OCI-LY3 (cell line): Measurements from ENCODE around the gene TMEM54.

ENCODE experiments used
- H2AFZ ChIP-seq: fragments of 200-600, 300-600 bp; shearing (Covaris generic); 2 replicates; pipeline ENCODE4 v1.6.0; 2014; ENCODE audit warnings: antibody characterized with exemption, low read depth, low read length
- H3K27ac ChIP-seq: fragments of 200-600, 300-600 bp; sonication (generic); 2 replicates; pipeline ENCODE4 v1.5.1; 2014; ENCODE audit warnings: mild to moderate bottlenecking, low read length, moderate library complexity, mixed read lengths
- H3K27me3 ChIP-seq: fragments of 200-600, 300-600 bp; sonication (generic); 2 replicates; pipeline ENCODE4 v1.6.1; 2014; ENCODE audit warnings: low read depth, low read length, mixed read lengths
- H3K36me3 ChIP-seq: fragments of 200-600, 300-600 bp; sonication (generic); replicated peaks from 2 replicates; pipeline ENCODE3; 2014; ENCODE audit warnings: low read depth, low read length, mixed read lengths
- H3K4me1 ChIP-seq: fragments of 300-600, 200-600 bp; sonication (generic); 2 replicates; pipeline ENCODE4 v1.6.1; 2014; ENCODE audit warnings: low read length, mixed read lengths
- H3K4me2 ChIP-seq: fragments of 200-600, 300-600 bp; sonication (generic); 2 replicates; pipeline ENCODE4 v1.6.1; 2014; ENCODE audit warnings: low read length, mixed read lengths
- H3K4me3 ChIP-seq: fragments of 300-600, 200-600 bp; sonication (generic); 2 replicates; pipeline ENCODE4 v1.5.1; 2014; ENCODE audit warnings: antibody characterized with exemption, mild to moderate bottlenecking, low read length, moderate library complexity
- H3K79me2 ChIP-seq: fragments of 300-600, 200-600 bp; shearing (Covaris generic); 2 replicates; pipeline ENCODE4 v1.6.1; 2014; ENCODE audit warnings: mild to moderate bottlenecking, low read length, mixed read lengths
- H3K9ac ChIP-seq: fragments of 300-600, 200-600 bp; shearing (Covaris generic); 2 replicates; pipeline ENCODE4 v1.6.0; 2014; ENCODE audit warnings: mild to moderate bottlenecking, low read length, moderate library complexity
- H3K9me3 ChIP-seq: fragments of 200-600, 300-600 bp; shearing (Covaris generic); 2 replicates; pipeline ENCODE4 v1.6.1; 2014; ENCODE audit warnings: low read length, mixed read lengths; ENCODE audit not compliant: insufficient read depth
- H4K20me1 ChIP-seq: fragments of 200-600, 300-600 bp; sonication (generic); 2 replicates; pipeline ENCODE4 v1.6.1; 2016; ENCODE audit warnings: low read length, mixed read lengths; ENCODE audit not compliant: insufficient read depth
- EZH2phosphoT487 ChIP-seq: fragments of 200-600 bp; shearing (Covaris generic); IDR thresholded peaks from 2 replicates; pipeline ENCODE4 v1.6.1; 2018; ENCODE audit warnings: antibody characterized with exemption, mixed run types, low read depth
- TF ChIP-seq, protein P1 (sequence below): fragments of 200-600, 300-600 bp; sonication (generic); IDR thresholded peaks from 2 replicates; pipeline ENCODE4 v1.5.1; 2014; ENCODE audit warnings: antibody characterized with exemption, low read length, low read depth

The TMEM54 gene

DNA sequence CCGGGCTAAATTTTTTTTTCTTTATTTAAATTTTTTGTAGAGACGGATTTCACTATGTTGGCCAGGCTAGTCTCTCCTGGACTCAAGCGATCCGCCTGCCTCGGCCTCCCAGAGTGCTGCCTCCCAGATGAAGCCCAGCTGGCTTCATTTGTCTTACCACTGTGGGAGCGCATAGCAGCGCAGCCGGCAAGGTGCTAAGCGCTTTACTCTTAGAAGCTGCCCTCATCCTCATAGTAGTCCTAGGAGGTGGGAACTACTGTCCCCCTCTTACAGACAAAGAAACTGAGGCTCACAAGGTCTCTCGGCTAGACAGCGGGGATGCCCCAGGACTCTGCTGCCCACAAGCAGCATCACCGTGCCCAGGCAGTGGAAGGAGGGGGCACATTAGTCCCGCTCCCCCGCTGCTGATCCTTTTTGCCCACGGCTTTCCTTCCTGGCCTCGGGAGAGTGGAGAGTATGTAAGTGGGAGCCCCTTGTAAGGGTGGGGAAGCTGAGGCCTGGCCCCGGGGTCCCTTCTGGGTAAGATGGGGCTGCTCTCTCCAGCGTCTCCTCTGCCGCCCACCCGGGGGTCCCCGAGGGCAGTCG lies 726 bp downstream of the TMEM54 start:
- Histone ChIP-seq H3K27me3 (no peaks in the 10 kb centered on the region), H4K20me1 (no peaks in the 10 kb centered on the region), H3K4me3 (peak overlapping the region; percentile 94), H3K27ac (no peak overlapping the region), H3K4me1 (peaks cover 6% of the 10 kb centered on the region), H3K9ac (peak overlapping the region; percentile 81), H3K79me2 (no peaks in the 10 kb centered on the region), H3K9me3 (no peaks in the 10 kb centered on the region), H3K36me3 (no peaks in the 10 kb centered on the region), H3K4me2 (peak overlapping the region; percentile 96), H2AFZ (peak overlapping the region; percentile 60)
- no peak for TF ChIP-seq EZH2phosphoT487
- TF ChIP-seq, protein P1, sequence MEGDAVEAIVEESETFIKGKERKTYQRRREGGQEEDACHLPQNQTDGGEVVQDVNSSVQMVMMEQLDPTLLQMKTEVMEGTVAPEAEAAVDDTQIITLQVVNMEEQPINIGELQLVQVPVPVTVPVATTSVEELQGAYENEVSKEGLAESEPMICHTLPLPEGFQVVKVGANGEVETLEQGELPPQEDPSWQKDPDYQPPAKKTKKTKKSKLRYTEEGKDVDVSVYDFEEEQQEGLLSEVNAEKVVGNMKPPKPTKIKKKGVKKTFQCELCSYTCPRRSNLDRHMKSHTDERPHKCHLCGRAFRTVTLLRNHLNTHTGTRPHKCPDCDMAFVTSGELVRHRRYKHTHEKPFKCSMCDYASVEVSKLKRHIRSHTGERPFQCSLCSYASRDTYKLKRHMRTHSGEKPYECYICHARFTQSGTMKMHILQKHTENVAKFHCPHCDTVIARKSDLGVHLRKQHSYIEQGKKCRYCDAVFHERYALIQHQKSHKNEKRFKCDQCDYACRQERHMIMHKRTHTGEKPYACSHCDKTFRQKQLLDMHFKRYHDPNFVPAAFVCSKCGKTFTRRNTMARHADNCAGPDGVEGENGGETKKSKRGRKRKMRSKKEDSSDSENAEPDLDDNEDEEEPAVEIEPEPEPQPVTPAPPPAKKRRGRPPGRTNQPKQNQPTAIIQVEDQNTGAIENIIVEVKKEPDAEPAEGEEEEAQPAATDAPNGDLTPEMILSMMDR = no peak

DNA sequence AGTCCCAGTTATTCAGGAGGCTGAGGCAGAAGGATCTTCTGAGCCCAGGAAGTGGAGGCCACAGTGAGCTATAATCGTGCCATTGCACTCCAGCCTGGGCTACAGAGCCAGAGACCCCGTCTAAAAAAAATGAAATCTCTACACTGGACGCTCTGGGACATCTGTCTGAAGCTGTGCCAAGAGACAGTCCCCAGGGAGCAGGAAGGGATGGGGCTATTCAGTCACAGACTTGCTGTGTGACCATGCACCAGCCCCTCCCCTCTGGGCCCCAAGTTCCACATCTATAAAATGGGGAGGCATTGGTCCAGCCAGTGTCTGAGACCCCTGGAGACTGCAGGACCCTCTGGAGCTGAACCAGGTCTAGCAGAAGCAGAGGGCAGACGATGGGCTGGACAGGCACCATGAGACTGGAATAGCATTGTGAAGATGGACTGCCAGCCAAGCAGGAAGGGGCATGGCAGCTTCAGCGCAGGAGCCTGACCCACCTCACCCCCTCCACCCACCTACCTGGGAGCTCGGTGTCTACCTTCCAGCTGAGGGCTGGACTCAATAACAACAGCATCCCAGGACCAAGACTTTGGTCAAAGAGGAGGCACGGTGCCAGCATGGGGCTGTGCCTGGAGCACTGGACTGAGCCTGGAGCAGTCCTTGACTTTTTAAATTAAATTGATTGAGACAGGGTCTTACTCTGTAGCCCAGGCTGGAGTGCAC lies 1.4 kb downstream of the TMEM54 start:
- no peaks in the 10 kb centered on the region for H3K27me3 ChIP-seq
- H3K27ac ChIP-seq = no peak overlapping the region
- TF ChIP-seq, protein P1 = no peak
- no peak for TF ChIP-seq EZH2phosphoT487

GRCh38 chr1:32898958-32899357 lies 2.2 kb downstream of the TMEM54 start:
- H4K20me1 ChIP-seq = no peaks in the 10 kb centered on the region
- no peak overlapping the region for H3K27ac ChIP-seq
- H3K4me2 ChIP-seq = no peak overlapping the region
- peaks cover 6% of the 10 kb centered on the region for H3K4me1 ChIP-seq
- no peaks in the 10 kb centered on the region for H3K79me2 ChIP-seq
- no peak overlapping the region for H3K9ac ChIP-seq
- no peak overlapping the region for H3K4me3 ChIP-seq
- no peak for TF ChIP-seq EZH2phosphoT487
- TF ChIP-seq, protein P1 = no peak
- H3K9me3 ChIP-seq = no peaks in the 10 kb centered on the region
- H3K27me3 ChIP-seq = no peaks in the 10 kb centered on the region
- no peaks in the 10 kb centered on the region for H3K36me3 ChIP-seq
- H2AFZ ChIP-seq = no peak overlapping the region

More for the DNA sequence above, 1.4 kb downstream of the TMEM54 start:
- no peak overlapping the region for H3K9ac ChIP-seq
- no peaks in the 10 kb centered on the region for H3K9me3 ChIP-seq
- no peaks in the 10 kb centered on the region for H3K79me2 ChIP-seq
- H2AFZ ChIP-seq = no peak overlapping the region
- H3K4me2 ChIP-seq = no peak overlapping the region; the same call in 1 of the 2 replicates
- H3K36me3 ChIP-seq = no peaks in the 10 kb centered on the region
- H4K20me1 ChIP-seq = no peaks in the 10 kb centered on the region
- peaks cover 6% of the 10 kb centered on the region for H3K4me1 ChIP-seq
- no peak overlapping the region for H3K4me3 ChIP-seq

DNA sequence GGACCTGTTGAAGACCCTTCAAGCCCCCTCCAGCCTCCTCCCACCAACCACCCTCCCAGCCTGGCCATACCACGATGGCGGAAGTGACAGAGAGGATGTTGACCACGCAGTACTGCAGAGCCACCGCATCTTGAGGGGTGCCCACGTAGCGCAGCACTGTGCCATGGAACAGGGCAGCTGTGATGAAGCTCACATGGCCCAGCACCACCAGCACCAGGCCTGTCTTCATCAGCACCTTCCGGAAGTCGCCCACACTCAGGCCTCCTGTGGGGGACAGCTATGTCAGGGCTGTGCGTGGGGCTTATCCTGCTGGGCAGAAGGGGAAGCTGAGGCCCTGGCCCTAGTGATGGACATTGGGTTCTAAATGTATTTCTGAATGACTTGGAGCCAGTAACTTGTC lies 3.1 kb downstream of the TMEM54 start:
- H3K4me2 ChIP-seq = no peak overlapping the region
- no peak overlapping the region for H3K9ac ChIP-seq
- H3K79me2 ChIP-seq = no peaks in the 10 kb centered on the region
- H3K36me3 ChIP-seq = no peaks in the 10 kb centered on the region
- H4K20me1 ChIP-seq = no peaks in the 10 kb centered on the region
- H3K27ac ChIP-seq = no peak overlapping the region
- no peaks in the 10 kb centered on the region for H3K27me3 ChIP-seq
- H2AFZ ChIP-seq = no peak overlapping the region
- peaks cover 6% of the 10 kb centered on the region for H3K4me1 ChIP-seq
- H3K4me3 ChIP-seq = no peak overlapping the region
- TF ChIP-seq EZH2phosphoT487 = no peak
- TF ChIP-seq, protein P1 = no peak
- H3K9me3 ChIP-seq = no peaks in the 10 kb centered on the region
